Erythroblast (primary cell): ENCODE measurements around the gene SMG5.

ENCODE experiments used
- DNase-seq, 2 experiments: peaks; one replicate each; lab custom pipeline; 2025; lab: John Stamatoyannopoulos, UW
- GATA1 ChIP-seq: IDR thresholded peaks from 2 replicates; pipeline ENCODE4 v1.6.1; 2011; ENCODE audit warnings: low read depth, mild to moderate bottlenecking, control low read depth, low read length, moderate library complexity
- POLR2A ChIP-seq: IDR thresholded peaks from 2 replicates; pipeline ENCODE4 v1.6.1; 2011; ENCODE audit warnings: mild to moderate bottlenecking, low read length

Gene SMG5

DNA sequence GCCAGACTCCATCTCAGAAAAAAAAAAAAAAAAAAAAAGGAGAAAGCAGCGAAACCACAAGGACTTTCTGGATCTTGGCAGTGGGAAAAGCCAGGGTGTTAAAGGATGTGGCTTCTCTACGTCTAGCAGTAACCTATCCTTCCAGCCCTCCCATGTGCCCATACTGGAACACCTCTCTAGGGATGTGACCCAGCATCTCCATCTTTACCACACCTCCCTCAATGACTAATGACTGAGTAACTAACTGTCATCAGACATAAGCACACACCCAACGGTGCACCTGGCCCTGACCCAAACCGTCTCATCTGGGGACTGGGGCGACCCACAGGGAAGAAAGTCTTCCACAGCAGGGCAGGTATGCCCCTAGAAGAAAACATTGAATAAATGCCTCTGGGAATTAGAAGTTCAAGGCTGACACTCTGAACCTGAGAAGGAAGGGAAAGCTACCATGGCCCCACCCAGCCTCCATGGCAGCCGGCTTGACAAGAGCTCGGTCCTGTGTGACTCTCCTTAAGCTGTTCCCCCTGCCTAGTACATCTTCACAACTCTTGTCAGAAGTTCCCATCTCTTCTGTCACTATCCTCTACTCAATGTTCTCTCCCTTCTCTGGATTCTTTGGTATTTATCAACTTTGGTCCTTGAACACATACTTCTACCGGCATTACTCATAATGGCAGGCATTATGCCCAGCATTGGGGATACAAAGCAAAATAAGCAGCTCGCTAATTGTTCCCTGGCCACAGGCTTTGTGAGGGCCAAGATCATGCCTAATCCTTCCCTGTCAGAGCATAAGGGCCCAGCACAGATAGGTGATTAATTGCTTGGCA lies 20.0 kb downstream of the SMG5 start:
- TF ChIP-seq POLR2A: no peak
- TF ChIP-seq GATA1: no peak
- peak; percentile 25 to 69 for DNase-seq

DNA sequence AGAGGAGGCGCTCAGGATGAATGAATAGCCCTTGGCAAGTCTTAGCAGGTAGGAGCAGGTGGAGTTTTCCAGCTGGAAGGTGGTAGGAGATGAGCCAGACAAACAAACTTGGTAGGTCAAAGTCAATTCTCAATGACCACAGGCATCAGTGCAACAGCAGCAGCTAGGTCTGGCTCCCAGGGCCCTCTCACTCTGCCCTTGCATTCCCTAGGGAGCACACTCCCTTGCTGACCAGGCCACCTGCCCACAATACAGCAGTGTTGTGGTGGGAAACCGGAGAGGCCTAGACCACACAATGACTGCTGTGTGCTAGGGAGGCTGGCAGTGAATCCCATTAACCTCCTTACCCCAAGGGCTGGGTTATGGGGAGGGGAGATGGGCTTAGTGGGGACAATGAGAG lies 21.7 kb downstream of the SMG5 start:
- no peak for DNase-seq
- TF ChIP-seq GATA1 (no peak), POLR2A (no peak)

DNA sequence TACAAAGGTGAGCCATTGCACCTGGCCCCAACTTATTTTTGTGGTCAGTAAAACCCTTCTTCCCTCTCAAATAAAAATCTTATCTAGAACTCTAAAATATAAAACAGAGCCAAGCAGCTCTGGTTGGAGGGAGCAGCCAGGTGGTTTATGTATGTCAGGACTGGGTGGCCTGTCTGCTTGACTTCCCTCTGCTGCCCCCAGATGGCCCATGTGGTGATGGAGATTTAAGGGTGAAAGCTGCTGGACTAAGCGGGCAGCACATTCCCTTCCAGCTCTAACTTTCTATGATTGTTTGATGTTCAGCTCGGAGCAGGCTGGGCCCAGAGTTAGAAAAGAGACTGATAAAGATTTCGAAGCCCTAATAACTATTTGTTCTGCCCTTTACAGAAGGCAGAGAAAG lies 22.8 kb downstream of the SMG5 start:
- DNase-seq: peak; percentile 19 to 31
- no peak for TF ChIP-seq POLR2A
- no peak for TF ChIP-seq GATA1

DNA sequence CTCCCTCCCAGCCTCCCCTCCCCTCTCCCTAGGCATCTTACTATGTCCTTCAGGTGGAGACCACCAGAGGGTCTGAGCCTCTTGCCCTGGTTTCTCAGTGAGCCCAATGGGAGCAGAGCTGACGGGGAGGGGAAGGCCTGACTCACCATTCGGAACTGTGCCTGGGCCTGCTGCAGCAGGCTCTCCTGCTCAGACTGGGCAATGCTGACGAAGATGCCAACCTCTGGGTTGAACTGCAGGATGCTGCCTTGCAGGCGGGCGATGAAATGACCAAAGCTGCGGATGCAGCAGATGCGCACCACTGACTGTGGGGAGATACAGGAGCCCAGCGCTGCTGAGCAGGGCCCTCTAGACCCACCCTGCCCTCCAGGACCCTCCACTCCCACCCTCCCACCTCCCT lies 23.8 kb downstream of the SMG5 start:
- TF ChIP-seq GATA1: no peak
- TF ChIP-seq POLR2A: no peak
- DNase-seq: no peak

DNA sequence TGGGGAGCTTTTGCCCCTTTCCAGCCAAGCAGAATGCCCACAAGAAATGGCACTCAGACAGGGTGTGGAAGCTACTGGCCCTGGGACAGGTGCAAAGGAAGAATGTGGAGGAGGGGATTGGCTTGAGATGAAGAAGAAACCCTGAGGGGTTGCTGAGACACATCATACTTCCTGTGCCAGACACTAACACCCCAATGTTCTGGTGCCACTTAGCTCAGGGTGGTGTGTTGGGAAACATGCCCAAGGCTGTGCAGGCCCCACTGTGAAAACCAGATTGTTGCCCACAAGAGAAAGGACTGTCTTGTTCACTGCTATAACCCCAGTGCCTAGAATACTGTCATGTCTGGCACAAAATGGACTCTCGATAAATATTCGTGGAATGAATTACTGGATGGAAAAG lies 24.9 kb downstream of the SMG5 start:
- TF ChIP-seq POLR2A (no peak), GATA1 (no peak)
- no peak for DNase-seq

DNA sequence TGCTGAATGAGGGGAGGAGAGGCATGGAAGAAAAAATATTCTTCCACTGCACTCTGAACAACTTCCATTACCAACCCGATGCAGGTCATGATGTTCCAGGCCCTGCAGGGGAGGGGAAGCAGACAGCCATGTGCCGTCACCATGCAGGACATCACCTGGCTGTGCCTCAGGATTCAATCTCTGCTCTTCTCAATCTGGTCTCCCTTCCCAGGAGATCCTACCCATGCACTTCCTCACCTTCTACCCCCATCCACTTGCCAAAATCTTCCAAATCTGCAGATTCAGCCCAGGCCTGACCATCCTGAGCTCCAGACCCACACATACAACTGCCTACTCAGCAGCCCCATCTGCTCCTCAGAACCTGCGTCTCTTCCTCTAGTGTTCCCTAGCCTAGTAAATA lies 29.0 kb downstream of the SMG5 start:
- TF ChIP-seq GATA1 (no peak), POLR2A (no peak)
- DNase-seq: no peak

DNA sequence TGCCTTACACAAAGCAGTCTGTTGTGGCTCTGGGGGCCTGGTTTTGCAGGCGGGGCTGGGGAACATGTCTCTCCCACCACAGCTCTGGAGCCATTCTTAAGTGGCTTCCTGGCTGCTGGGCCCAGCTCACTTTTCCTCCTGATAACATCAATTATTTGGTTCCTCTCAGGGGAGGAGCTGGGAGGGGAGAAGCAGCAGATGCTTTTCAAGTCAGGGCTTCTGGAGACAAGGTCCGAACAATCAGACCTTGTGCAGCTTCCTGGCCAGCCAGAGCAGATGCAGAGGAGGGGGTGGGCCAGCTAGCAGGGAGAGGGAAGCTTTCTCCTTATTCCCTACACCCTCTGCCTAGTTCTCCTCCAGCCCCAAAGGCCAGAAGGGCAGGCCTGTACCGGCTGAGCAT lies 31.1 kb downstream of the SMG5 start:
- TF ChIP-seq GATA1 (no peak), POLR2A (no peak)

DNA sequence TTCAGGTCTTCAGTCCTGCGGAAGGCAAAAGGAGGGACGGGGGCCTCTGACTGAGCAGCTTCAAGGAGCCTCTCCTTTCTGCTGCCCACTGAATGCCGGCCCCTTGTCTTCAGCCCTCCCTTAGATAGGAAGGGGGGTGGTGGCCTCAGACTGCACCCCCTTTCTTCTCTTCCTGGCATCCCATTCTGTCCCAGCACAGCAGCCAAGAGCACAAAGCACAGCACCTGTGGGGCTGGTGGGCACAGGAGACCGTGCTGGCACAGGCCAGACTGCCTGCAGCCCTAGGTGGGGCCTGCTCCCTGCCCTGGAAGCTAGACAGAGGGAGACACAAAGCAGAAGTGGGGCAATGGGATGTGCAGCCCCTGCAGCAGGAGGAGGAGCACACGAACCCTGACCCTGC lies 33.0 kb downstream of the SMG5 start:
- no peak for DNase-seq
- TF ChIP-seq GATA1 (no peak), POLR2A (no peak)

More for the DNA sequence above, 31.1 kb downstream of the SMG5 start:
- DNase-seq: no peak

DNA sequence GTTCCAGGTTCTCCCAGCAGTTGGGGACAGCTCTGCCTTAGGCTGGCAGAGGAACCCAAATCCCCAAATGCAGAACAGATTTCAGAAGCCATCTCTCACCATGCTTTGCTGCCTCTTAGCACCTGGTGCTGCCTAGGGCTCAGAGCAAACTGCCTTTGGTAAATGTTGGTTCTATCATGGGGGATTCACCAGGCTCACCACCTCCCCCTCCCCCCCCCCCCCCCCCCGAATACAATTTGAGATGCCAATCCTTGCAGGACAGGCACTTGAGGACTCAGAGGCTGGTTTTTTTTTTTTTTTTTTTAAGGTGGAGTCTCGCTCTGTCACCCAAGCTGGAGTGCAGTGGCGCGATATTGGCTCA lies 34.3 kb downstream of the SMG5 start:
- no peak for TF ChIP-seq POLR2A
- TF ChIP-seq GATA1: no peak
- no peak for DNase-seq

DNA sequence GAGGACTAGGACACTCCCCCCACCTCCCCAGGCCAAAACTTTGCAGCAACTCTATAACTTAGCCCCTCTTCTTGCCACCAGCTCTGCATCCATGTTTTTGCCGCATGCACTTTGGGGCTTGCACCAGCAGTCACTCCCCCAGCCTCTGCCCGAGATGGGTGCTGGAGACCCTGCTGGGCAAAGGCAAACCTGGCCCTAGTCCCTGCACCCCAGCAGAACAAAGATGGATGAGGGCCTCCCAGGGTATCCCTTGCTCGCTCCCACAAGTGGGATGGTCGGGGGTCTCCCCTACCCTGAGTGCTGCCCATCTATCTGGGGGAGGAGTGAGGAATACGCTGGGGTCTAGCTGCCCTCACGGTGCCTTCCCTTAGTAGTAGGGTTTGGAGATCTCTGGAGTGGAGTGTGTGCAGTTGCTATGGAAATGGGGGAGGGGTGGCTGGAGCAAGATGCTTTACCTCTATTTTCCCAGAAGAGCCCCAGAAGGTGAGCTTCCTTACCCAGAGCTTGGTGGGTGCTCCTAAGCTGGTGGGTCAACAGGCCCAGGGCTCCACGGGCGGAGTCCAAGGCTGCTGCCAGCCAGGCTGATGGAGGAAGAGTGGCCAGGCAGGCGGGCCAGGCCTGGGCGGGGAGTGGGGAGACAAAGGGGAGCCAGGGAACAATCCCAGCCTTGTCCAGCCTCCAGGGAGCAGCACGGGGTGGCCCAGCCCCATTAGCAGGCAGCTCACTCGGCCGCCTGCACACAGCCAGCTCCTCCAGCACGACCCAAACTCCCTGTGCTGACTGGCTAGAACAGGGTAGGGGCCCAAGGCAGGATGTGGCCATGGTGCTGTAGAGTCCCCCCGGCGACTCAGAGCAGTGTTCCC lies 34.9 kb downstream of the SMG5 start, which contains the start of gene PAQR6:
PAQR6 (minus strand) TSS at position 597 of the 863 bp plus-strand sequence. CDS start 1,325 bp downstream, outside the sequence.
- TF ChIP-seq POLR2A (no peak), GATA1 (no peak)
- DNase-seq: no peak

DNA sequence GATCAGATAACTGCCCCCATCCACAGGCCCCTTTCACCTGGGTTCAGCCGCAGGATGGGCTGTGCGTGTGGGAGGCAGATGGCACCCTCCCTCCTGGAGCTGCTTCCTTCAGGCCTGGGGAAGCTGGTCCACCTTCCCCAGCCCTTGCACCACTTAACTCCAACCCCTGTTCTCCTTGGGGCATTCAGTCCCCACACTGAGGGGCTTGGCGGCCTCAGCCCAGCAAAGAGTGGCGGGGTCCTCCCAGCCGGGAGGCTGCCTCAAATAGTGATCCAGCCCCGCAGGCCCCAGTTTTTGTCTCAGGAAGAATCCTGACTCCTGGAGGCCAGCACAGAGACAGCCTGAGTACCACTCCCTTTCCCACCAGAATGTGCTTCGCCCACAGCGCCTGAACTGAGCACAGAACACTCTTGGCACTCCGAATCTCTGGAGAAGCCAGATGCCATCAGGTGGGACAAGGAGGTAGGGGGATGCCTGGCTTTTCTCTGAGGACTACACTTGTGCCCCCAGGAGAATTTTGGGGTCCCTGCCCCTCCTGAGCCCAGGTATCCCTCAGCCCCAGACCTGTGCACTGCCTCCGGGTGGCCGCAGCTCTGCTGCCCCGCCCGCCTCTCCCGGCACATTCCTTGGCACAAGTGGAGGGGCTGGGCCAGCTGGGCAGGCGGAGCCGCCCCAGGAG lies 35.7 kb downstream of the SMG5 start:
- TF ChIP-seq GATA1 (no peak), POLR2A (no peak)
- DNase-seq: no peak

DNA sequence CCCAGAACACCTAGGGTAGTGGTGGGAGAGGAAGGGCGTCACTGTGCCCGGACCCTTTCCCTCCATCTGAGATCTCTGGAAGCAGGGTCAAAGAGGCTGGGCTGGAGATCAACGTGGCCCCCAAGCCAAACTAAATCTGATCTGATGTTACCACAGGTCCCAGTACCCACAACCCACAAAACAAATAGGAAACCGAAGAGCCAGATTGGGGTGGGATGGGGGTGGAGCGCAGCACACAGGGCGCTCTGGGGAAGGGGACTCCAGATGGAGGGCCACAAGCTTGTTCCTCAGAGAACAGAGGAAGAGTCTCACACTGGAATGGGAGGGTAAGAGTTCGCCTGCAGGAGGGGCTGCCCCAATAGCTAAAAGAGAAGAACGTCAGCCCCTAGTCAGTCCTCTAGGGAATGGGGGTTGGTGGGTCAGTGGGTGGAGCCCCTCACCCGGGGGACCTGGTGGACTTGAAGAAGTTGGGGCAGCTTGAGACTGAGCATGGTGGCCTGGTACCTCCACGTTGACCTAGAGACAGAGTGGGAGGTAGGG lies 36.3 kb downstream of the SMG5 start:
- no peak for DNase-seq
- no peak for TF ChIP-seq POLR2A
- TF ChIP-seq GATA1: no peak
